MM.1S (cell line): ENCODE results near the gene EPN3.

Source experiments
- EZH2 ChIP-seq: fragments of 300-600 bp; sonication (generic); optimal IDR thresholded peaks from 2 replicates; pipeline ENCODE3; 2017; ENCODE audit warnings: low read depth, mild to moderate bottlenecking, antibody characterized with exemption, low read length, mixed read lengths
- TF ChIP-seq, protein P1 (sequence below): fragments of 300-600 bp; sonication (generic); IDR thresholded peaks from 2 replicates; pipeline ENCODE4 v1.5.1; 2016; ENCODE audit warnings: antibody characterized with exemption, low read length, mixed read lengths

DNA sequence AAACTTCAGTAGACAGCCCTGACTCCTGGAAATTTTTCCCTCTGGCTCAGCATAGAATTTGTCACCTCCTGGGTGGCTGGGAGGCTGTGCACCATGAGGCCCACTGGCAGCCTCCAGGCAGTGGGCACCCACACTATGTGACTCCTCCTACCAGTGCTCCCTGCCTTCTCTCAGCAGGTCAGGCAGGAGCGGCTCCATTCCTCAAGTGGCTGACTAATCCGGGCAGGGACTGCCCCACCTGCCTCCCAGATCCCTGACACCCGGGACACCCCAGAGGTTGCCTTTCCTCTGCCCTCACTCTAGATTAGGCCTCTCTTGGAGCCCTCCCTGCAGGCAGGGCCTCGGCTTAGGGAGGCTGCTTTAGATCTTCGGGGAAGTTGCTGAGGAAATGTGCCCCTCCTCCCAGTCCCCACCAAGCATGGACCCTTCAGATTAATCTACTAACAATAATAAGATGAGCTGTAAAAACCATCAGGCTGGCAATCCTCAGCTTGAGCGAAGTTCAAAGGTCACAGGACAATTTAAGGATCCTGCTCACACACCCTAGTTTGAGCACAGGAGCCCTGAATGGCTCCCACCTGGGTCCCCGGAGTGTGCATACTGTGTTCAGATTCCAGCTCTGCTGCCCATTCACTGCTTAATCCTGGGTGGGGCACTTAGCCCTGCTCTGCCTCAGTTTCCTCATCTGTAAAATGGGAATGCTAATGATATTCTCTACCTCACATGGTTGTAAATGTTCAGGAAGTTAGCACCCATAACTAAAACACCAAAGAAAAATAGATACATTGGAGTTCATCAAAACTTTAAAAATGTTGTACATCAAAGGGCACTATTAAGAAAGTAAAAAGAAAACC, 34.3 kb upstream of the EPN3 start:
- TF ChIP-seq, protein P1, sequence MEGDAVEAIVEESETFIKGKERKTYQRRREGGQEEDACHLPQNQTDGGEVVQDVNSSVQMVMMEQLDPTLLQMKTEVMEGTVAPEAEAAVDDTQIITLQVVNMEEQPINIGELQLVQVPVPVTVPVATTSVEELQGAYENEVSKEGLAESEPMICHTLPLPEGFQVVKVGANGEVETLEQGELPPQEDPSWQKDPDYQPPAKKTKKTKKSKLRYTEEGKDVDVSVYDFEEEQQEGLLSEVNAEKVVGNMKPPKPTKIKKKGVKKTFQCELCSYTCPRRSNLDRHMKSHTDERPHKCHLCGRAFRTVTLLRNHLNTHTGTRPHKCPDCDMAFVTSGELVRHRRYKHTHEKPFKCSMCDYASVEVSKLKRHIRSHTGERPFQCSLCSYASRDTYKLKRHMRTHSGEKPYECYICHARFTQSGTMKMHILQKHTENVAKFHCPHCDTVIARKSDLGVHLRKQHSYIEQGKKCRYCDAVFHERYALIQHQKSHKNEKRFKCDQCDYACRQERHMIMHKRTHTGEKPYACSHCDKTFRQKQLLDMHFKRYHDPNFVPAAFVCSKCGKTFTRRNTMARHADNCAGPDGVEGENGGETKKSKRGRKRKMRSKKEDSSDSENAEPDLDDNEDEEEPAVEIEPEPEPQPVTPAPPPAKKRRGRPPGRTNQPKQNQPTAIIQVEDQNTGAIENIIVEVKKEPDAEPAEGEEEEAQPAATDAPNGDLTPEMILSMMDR = no peak
- TF ChIP-seq EZH2 = no peak
